Colonic mucosa (tissue), 4 donors: ENCODE measurements around the gene CD164L2. TPM values are rescaled to one million over a fixed set of nuclear protein-coding genes. Genes with fewer than 3 reads are reported as not detected.
A peak's percentile ranks its signal among the peaks of the same experiment; 100 is the strongest.

Experiments
- DNase-seq: peaks from one replicate; pipeline ENCODE4 v3.0.0-alpha.2; 2020
- H3K27ac ChIP-seq: fragments of 200-600 bp; one replicate; pipeline ENCODE4 v1.8.0; 2021
- H3K27me3 ChIP-seq: fragments of 200-600 bp; one replicate; pipeline ENCODE4 v1.8.0; 2021
- H3K36me3 ChIP-seq: fragments of 200-600 bp; one replicate; pipeline ENCODE4 v1.8.0; 2021
- H3K4me1 ChIP-seq: fragments of 200-600 bp; one replicate; pipeline ENCODE4 v1.8.0; 2021; ENCODE audit warnings: mild to moderate bottlenecking
- H3K4me3 ChIP-seq: fragments of 200-600 bp; one replicate; pipeline ENCODE4 v1.8.0; 2021
- H3K9ac ChIP-seq, 2 donors: one replicate each; pipeline ENCODE4 v1.7.0; 2013; ENCODE audit warnings: control low read depth in 2 of 2, low read depth in 2 of 2, low read length in 2 of 2
- H3K9me3 ChIP-seq: fragments of 200-600 bp; one replicate; pipeline ENCODE4 v1.8.0; 2021
- CTCF ChIP-seq: fragments of 200-600 bp; IDR thresholded peaks from one replicate; pipeline ENCODE4 v1.8.0; 2022; ENCODE audit warnings: antibody characterized with exemption, mild to moderate bottlenecking
- intact Hi-C: fragments of 100-400 bp; cut with DNase I; formaldehyde crosslinking; loops from one replicate; pipeline ENCODE4 v1.14.1; 2022
- total RNA-seq, 2 donors: library from RNA; stranded (reverse); fragmentation: NEBNext Ultra II Directional in 1 of 2; extraction: Animal tissue kit (Norgen Biotek cat#: 25700) in 1 of 2; gene quantifications; one replicate each; pipeline ENCODE4 v1.2.1, GENCODE V29; 2021
- donor health status: healthy.
- donor health status: DM: no; HTN: no; CAD: no.
- donor health status: DM: no; HTN: no; CAD: no.

The CD164L2 gene
- total RNA-seq, 2 donors from 2014 or later, result 0.69 to 1.7 TPM

DNA sequence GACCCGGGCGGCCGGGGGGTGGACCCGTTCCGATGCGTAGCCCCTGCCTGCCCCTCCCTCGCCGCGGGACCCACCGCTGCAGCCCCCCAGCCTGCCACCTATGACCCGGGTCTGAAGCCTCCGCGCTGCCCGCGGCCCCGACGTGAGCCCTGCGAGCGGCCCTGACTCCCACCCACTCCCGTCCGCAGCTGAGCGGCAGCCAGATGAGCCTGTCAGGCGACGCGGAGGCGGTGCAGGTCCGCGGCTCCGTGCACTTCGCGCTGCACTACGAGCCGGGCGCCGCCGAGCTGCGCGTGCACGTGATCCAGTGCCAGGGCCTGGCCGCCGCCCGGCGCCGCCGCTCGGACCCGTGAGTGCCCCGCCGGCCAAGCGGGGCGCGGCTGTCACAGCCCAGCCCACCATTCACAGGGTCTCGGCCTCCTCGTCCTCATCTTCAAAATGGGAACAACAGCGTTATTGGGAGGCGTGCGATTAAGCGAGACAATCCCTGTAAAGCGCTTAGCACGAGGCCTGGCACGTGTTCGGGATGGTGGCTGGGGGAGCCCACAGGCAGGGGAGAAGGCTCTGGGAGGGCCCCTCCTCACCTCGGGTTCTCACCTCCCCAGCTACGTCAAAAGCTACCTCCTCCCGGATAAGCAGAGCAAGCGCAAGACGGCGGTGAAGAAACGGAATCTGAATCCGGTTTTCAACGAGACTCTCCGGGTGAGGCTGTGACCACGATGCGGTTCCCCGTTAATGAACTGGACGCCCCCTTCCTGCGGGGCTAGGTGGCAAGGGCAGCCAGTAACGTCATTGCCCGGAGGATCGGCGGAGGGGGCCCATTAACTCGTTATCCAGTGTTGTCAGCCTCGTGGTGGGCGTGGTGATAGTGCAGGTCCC is 33.1 kb downstream of the CD164L2 start:
- Histone ChIP-seq H3K9me3 (no peaks in the 10 kb centered on the region), H3K4me1 (peaks cover 14% of the 10 kb centered on the region), H3K9ac (peak overlapping the region; percentile 26 to 39), H3K27me3 (no peaks in the 10 kb centered on the region), H3K4me3 (peak overlapping the region; percentile 51), H3K27ac (no peak overlapping the region), H3K36me3 (no peaks in the 10 kb centered on the region)
- intact Hi-C loops, result no loop called here
- no peak for TF ChIP-seq CTCF
- peak; percentile 74 for DNase-seq

- peak; percentile 78 for DNase-seq
- peaks cover 14% of the 10 kb centered on the region for H3K4me1 ChIP-seq
- H3K4me3 ChIP-seq, result peak overlapping the region; percentile 51
- H3K9me3 ChIP-seq, result no peaks in the 10 kb centered on the region
- H3K27me3 ChIP-seq, result no peaks in the 10 kb centered on the region
- intact Hi-C loops, result no loop called here
- H3K27ac ChIP-seq, result no peak overlapping the region
- H3K36me3 ChIP-seq, result no peaks in the 10 kb centered on the region
- peak overlapping the region; percentile 33 to 58 for H3K9ac ChIP-seq
- TF ChIP-seq CTCF, result no peak
Measured at GRCh38 chr1:27348861-27349783, 34.0 kb downstream of the CD164L2 start.

DNA sequence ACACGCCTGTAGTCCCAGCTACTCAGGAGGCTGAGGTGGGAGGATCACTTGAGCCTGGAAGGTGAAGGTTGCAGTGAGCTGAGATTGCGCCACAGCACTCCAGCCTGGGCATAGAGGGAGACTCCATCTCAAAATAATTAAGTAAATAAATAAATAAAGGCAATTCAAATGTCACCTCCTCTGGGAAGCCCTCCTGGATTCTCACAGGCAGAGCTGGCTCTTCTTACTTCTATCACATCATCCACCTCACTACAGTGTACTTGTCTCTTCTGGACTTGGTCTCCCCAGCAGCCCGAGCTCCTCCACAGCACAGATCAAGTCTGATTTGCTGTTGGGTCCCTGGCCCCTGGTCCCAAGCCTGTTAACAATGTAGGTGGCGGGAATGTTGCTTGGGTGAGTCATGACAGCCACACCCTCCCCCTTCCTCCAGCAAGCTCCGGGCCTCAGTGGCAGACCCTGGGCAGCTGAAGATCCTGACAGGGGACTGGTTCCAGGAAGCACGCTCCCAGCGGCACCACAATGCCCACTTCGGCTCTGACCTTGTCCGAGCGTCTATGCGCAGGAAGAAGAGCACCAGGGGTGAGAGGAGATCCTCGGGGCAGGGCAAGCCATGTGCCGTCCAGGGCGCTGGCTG is 36.0 kb downstream of the CD164L2 start:
- Histone ChIP-seq H3K9me3 (no peaks in the 10 kb centered on the region), H3K4me3 (no peak overlapping the region), H3K27me3 (no peaks in the 10 kb centered on the region), H3K27ac (no peak overlapping the region), H3K4me1 (peaks cover 14% of the 10 kb centered on the region), H3K9ac (no peak overlapping the region), H3K36me3 (no peaks in the 10 kb centered on the region)
- no peak for TF ChIP-seq CTCF
- intact Hi-C loops, result no loop called here
- DNase-seq, result no peak

DNA sequence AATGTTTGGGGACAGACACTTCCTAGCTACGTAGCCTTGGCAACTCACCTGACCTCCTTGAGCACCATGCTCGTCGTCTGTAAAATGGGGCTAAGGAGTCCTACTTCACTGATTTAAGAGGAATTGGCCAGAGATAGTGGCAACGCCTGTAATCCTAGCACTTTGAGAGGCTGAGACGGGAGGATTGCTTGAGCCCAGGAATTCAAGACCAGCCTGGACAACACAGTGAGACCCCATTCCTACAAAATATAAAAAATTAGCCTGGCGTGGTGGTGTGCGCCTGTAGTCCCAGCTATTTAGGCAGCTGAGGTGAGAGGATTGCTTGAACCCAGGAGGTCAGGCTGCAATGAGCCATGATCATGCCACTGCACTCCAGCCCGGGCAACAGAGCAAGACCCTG is 36.8 kb downstream of the CD164L2 start:
- H3K4me1 ChIP-seq, result peaks cover 14% of the 10 kb centered on the region
- DNase-seq, result no peak
- TF ChIP-seq CTCF, result no peak
- no peak overlapping the region for H3K4me3 ChIP-seq
- H3K9me3 ChIP-seq, result no peaks in the 10 kb centered on the region
- intact Hi-C loops, result no loop called here
- H3K36me3 ChIP-seq, result no peaks in the 10 kb centered on the region
- no peak overlapping the region for H3K27ac ChIP-seq
- no peaks in the 10 kb centered on the region for H3K27me3 ChIP-seq
- H3K9ac ChIP-seq, result no peak overlapping the region

DNA sequence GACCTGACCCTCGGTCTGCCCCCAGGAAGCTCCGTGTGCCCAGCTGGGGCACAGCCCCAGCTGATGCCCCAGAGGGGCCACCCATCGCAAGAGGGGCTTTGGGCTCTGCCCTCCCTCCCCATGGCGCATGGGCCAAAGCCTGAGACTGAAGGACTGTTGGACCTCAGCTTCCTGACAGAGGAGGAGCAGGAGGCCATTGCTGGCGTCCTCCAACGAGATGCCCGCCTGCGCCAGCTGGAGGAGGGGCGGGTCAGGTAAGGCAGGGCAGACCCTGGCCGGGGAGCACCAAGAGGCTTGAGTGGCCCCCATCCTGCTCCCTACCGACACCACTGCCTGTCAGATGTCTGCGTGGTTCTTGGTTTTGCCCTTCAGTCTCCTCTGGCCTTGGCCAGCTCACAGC is 37.9 kb downstream of the CD164L2 start:
- no peak overlapping the region for H3K9ac ChIP-seq
- H3K27ac ChIP-seq, result no peak overlapping the region
- H3K27me3 ChIP-seq, result no peaks in the 10 kb centered on the region
- intact Hi-C loops, result no loop called here
- DNase-seq, result no peak
- no peaks in the 10 kb centered on the region for H3K36me3 ChIP-seq
- H3K9me3 ChIP-seq, result no peaks in the 10 kb centered on the region
- TF ChIP-seq CTCF, result no peak
- H3K4me1 ChIP-seq, result peaks cover 3% of the 10 kb centered on the region
- H3K4me3 ChIP-seq, result no peak overlapping the region
